Lung (tissue), 12 donors: ENCODE data around the gene SPATA21. TPM values are rescaled to one million over a fixed set of nuclear protein-coding genes. Genes with fewer than 3 reads are reported as not detected.
A peak's percentile ranks its signal among the peaks of the same experiment; 100 is the strongest.

Experiments used
- ATAC-seq: fragments of 200-7000 bp; cut with Tn5 transposase; one replicate; pipeline ENCODE4 v1.9.1; 2020; ENCODE audit warnings: moderate number of reproducible peaks; ENCODE audit not compliant: insufficient read depth, low FRiP score
- DNase-seq, 3 donors: peaks; one replicate each; pipeline ENCODE4 v3.0.0-alpha.2; 2013 to 2017
- H3K27ac ChIP-seq, 2 donors: one replicate each; pipeline ENCODE4 v1.5.1; 2013; ENCODE audit warnings: mild to moderate bottlenecking in 2 of 2, moderate library complexity in 2 of 2, control low read depth in 1 of 2, inconsistent platforms in 1 of 2, low read depth in 1 of 2, low read length in 1 of 2
- H3K27me3 ChIP-seq, 3 donors: one replicate each; pipeline ENCODE4 v1.5.1; 2013; ENCODE audit warnings: low read length in 2 of 3; ENCODE audit not compliant: control insufficient read depth in 3 of 3, insufficient read depth in 3 of 3
- H3K36me3 ChIP-seq, 4 donors: one replicate each; pipeline ENCODE4 v1.5.1; 2013; ENCODE audit warnings: low read length in 4 of 4, mild to moderate bottlenecking in 1 of 4, moderate library complexity in 1 of 4; ENCODE audit not compliant: control insufficient read depth in 4 of 4, insufficient read depth in 4 of 4
- H3K4me1 ChIP-seq, 5 donors: one replicate each; pipeline ENCODE4 v1.5.1; 2013; ENCODE audit warnings: low read length in 5 of 5, mild to moderate bottlenecking in 2 of 5, moderate library complexity in 1 of 5; ENCODE audit not compliant: control insufficient read depth in 5 of 5, insufficient read depth in 5 of 5
- H3K4me3 ChIP-seq: one replicate; pipeline ENCODE4 v1.5.1; 2013; ENCODE audit warnings: mild to moderate bottlenecking, control low read depth, moderate library complexity
- H3K9ac ChIP-seq, 2 donors: one replicate each; pipeline ENCODE4 v1.5.1; 2013; ENCODE audit warnings: low read length in 2 of 2, control low read depth in 1 of 2; ENCODE audit not compliant: insufficient read depth in 1 of 2
- H3K9me3 ChIP-seq, 4 donors: one replicate each; pipeline ENCODE4 v1.5.1; 2013; ENCODE audit warnings: low read length in 3 of 4, mild to moderate bottlenecking in 1 of 4, moderate library complexity in 1 of 4; ENCODE audit not compliant: control insufficient read depth in 4 of 4, insufficient read depth in 3 of 4
- WGBS, 2 donors: extraction: QIAGEN DNeasy Blood & Tissue Kit; methylation state at CpG; one replicate each; pipeline ENCODE4 v1.1.7; 2013; 5-methylcytosine and 5-hydroxymethylcytosine counted together
- polyA plus RNA-seq, 2 donors: library from polyadenylated mRNA; stranded (reverse); fragments of 200-250 nt; gene quantifications; one replicate each; pipeline ENCODE4 v1.2.1, GENCODE V29; 2013
- total RNA-seq, 2 donors: library from RNA; depleted of rRNA in 1 of 2; stranded (reverse); fragments of >200 nt in 1 of 2; gene quantifications; one replicate each; pipeline ENCODE4 v1.2.1, GENCODE V29; 2014 to 2021
- TF ChIP-seq, protein P1 (sequence below): IDR thresholded peaks from 2 replicates; pipeline ENCODE4 v1.5.1; 2012; ENCODE audit warnings: mild to moderate bottlenecking; ENCODE audit errors: control extremely low read depth, extremely low read depth
- donor health status: control.
- donor health status: control.
- donor health status: Bipolar disorder and iron deficiency.
- donor health status: healthy.
- donor health status: DM: yes; HTN: yes; CAD: no.

The SPATA21 gene
- total and polyA plus RNA-seq, 4 donors = 0.14 to 0.15 TPM; not detected in 2

- DNase-seq (no peak), ATAC-seq (no peak)
- Histone ChIP-seq H3K36me3 (no peaks in the 10 kb centered on the region), H3K9me3 (no peaks in the 10 kb centered on the region), H3K27ac (peak overlapping the region in 1 of 2 donors; percentile 11), H3K9ac (no peak overlapping the region), H3K4me1 (no peaks in the 10 kb centered on the region), H3K4me3 (no peak overlapping the region), H3K27me3 (peaks cover 0 to 8% (median 0%) of the 10 kb centered on the region in 3 donors)
- 72 to 82% methylated on average over 7 of the region's 7 CpGs for WGBS, 2 donors
- TF ChIP-seq, protein P1, sequence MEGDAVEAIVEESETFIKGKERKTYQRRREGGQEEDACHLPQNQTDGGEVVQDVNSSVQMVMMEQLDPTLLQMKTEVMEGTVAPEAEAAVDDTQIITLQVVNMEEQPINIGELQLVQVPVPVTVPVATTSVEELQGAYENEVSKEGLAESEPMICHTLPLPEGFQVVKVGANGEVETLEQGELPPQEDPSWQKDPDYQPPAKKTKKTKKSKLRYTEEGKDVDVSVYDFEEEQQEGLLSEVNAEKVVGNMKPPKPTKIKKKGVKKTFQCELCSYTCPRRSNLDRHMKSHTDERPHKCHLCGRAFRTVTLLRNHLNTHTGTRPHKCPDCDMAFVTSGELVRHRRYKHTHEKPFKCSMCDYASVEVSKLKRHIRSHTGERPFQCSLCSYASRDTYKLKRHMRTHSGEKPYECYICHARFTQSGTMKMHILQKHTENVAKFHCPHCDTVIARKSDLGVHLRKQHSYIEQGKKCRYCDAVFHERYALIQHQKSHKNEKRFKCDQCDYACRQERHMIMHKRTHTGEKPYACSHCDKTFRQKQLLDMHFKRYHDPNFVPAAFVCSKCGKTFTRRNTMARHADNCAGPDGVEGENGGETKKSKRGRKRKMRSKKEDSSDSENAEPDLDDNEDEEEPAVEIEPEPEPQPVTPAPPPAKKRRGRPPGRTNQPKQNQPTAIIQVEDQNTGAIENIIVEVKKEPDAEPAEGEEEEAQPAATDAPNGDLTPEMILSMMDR = no peak
Observed at GRCh38 chr1:16421201-16421600, 16.0 kb downstream of the SPATA21 start.

DNA sequence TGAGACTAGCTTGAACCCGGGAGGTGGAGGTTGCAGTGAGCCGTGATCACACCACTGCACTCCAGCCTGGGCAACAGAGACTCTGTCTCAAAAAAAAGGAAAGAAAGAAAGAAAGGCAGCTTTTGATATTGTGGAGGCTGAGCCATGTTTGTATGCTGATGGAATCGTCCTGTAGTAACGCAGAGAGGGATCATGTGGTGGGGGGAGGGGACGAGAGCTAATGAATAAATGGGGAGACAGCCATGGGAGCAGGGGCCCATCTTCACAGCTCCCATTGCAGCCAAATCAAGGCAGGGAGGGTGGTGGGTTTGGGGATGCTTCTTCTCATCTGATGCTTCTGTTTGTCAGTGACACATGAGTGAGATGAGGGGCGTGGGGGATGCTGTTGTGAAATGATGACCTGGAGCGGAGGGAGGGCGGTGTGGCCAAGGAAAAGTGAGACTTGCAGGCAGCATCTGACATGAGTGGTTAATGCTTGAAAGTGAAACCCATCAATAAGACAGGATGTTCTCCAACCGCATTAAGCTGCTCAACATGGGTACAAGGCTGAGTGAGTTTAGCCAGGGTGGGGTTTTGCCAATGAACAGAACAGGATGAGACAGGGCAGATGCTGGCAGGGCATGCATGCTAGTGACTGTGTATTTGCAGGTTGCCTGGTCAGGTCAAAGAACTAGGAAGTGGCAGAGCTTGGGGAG is 16.7 kb downstream of the SPATA21 start:
- Histone ChIP-seq H3K27me3 (peaks cover 0 to 8% (median 0%) of the 10 kb centered on the region in 3 donors), H3K9ac (no peak overlapping the region), H3K4me1 (no peaks in the 10 kb centered on the region), H3K36me3 (no peaks in the 10 kb centered on the region), H3K27ac (no peak overlapping the region), H3K9me3 (no peaks in the 10 kb centered on the region), H3K4me3 (no peak overlapping the region)
- DNase-seq (no peak), ATAC-seq (no peak)
- TF ChIP-seq, protein P1 = no peak
- WGBS, 2 donors = 64 to 66% methylated on average over 9 of the region's 9 CpGs

- peaks cover 0 to 8% (median 0%) of the 10 kb centered on the region in 3 donors for H3K27me3 ChIP-seq
- no peaks in the 10 kb centered on the region for H3K36me3 ChIP-seq
- H3K9me3 ChIP-seq = no peaks in the 10 kb centered on the region
- no peaks in the 10 kb centered on the region for H3K4me1 ChIP-seq
- DNase-seq (no peak), ATAC-seq (no peak)
- H3K9ac ChIP-seq = no peak overlapping the region
- no peak overlapping the region for H3K4me3 ChIP-seq
- WGBS, 2 donors = 83 to 91% methylated on average over 7 of the region's 7 CpGs
- no peak overlapping the region for H3K27ac ChIP-seq
- TF ChIP-seq, protein P1 = no peak
Observed at GRCh38 chr1:16418823-16419425, 18.3 kb downstream of the SPATA21 start.
